ENCODE results near the gene KCNJ12. TPM values are rescaled to one million over a fixed set of nuclear protein-coding genes. Genes with fewer than 3 reads are reported as not detected.

The KCNJ12 gene
- total and polyA plus RNA-seq, 2 of the 13 experiments (the other 11 are each of a cell fraction or from before 2014, with no cell fraction given): not detected

DNA sequence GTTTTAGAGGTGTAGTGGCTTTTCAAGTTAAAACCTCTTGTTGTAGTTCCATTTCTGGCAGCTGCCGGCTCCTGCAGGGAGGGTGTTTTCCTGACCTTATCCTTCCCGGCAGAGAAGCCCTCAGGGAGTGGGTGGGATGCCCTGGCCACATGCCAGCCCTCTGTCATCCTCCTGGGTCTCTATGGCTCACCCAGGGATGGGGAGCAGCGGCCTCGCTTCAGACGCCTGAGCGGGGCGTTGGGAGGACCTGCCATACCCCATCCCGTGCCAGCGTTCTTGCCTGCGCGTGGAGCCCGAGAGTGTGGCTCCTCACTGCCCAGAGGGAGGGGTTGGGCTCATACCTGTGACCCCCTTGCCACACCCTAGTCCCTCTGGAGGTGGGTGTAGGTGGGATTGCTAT lies 11.9 kb downstream of the KCNJ12 start (continued):
- TF ChIP-seq, protein P1, sequence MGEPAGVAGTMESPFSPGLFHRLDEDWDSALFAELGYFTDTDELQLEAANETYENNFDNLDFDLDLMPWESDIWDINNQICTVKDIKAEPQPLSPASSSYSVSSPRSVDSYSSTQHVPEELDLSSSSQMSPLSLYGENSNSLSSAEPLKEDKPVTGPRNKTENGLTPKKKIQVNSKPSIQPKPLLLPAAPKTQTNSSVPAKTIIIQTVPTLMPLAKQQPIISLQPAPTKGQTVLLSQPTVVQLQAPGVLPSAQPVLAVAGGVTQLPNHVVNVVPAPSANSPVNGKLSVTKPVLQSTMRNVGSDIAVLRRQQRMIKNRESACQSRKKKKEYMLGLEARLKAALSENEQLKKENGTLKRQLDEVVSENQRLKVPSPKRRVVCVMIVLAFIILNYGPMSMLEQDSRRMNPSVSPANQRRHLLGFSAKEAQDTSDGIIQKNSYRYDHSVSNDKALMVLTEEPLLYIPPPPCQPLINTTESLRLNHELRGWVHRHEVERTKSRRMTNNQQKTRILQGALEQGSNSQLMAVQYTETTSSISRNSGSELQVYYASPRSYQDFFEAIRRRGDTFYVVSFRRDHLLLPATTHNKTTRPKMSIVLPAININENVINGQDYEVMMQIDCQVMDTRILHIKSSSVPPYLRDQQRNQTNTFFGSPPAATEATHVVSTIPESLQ (CRISPR knock-in tag; conservative IDR thresholded peaks at IDR 0.05): no peak
- TF ChIP-seq HIVEP1 (CRISPR knock-in tag; IDR thresholded peaks at IDR 0.05) (no peak), REXO4 (CRISPR knock-in tag; IDR thresholded peaks at IDR 0.05; ENCODE audit: borderline replicate concordance) (no peak), ZNF7 (CRISPR knock-in tag; IDR thresholded peaks at IDR 0.05) (no peak), RBFOX2 (IDR thresholded peaks at IDR 0.05; ENCODE audit: low read depth, low read length) (no peak)
- TF ChIP-seq, protein P2, sequence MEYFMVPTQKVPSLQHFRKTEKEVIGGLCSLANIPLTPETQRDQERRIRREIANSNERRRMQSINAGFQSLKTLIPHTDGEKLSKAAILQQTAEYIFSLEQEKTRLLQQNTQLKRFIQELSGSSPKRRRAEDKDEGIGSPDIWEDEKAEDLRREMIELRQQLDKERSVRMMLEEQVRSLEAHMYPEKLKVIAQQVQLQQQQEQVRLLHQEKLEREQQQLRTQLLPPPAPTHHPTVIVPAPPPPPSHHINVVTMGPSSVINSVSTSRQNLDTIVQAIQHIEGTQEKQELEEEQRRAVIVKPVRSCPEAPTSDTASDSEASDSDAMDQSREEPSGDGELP (IDR thresholded peaks at IDR 0.05; ENCODE audit: borderline replicate concordance, low read depth): no peak

DNA sequence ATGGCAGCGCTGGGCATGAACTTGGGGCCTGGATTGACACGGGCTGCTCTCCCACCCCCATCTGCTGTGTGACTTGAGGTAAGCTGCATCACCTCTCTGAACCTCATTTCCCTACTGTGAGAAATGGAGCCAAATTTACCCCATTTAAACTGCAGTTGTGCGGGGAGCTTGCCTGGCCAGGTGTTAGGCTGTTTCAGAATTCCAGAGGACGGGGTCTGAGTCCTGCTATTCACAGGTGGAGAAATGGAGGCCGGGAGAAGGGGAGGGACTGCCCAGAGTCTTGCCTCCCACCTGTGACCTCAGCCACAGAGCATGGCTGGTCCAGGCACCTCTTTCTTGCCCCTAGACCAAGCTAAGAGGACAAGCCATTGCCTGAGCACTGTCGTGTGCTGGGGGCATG lies 12.8 kb downstream of the KCNJ12 start:
- no peak for FAIRE-seq
- in situ Hi-C loops (cut with HindIII; ENCODE audit: extremely low pct_ligation_motif_present, low pct_unique_long_range_greater_than_20kb): no loop called here

More for the DNA sequence above, 12.8 kb downstream of the KCNJ12 start:
- Histone ChIP-seq H3K4me1 (ENCODE audit: insufficient read depth, low read length) (no peaks in the 10 kb centered on the region), H3K9me3 (ENCODE audit: low read length) (no peaks in the 10 kb centered on the region), H3K4me3 (replicated peaks in 1 of 3; ENCODE audit: insufficient read depth in 1 of 3, low read depth in 2 of 3, low read length in 3 of 3) (no peak overlapping the region), H3K9ac (ENCODE audit: insufficient read depth, low read depth, low read length) (no peak overlapping the region), H3K36me3 (replicated peaks in 1 of 2; ENCODE audit: control insufficient read depth in 1 of 2, insufficient read depth in 2 of 2, low read length in 2 of 2) (no peaks in the 10 kb centered on the region), H4K20me1 (ENCODE audit: insufficient read depth, low read length) (no peaks in the 10 kb centered on the region), H3K79me2 (ENCODE audit: insufficient read depth, low read length) (no peaks in the 10 kb centered on the region), H3K27me3 (ENCODE audit: control insufficient read depth in 1 of 2, insufficient read depth in 2 of 2, low read length in 2 of 2) (peaks cover 8 to 53% of the 10 kb centered on the region in 2 experiments; a peak in 3 of 5 replicates), H2AFZ (ENCODE audit: low read length) (no peak overlapping the region), H3K27ac (ENCODE audit: extremely low read length, insufficient read depth, low read length) (no peak overlapping the region), H3K4me2 (ENCODE audit: low read depth, low read length) (no peak overlapping the region)
- TF ChIP-seq, protein P3, sequence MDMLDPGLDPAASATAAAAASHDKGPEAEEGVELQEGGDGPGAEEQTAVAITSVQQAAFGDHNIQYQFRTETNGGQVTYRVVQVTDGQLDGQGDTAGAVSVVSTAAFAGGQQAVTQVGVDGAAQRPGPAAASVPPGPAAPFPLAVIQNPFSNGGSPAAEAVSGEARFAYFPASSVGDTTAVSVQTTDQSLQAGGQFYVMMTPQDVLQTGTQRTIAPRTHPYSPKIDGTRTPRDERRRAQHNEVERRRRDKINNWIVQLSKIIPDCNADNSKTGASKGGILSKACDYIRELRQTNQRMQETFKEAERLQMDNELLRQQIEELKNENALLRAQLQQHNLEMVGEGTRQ (IDR thresholded peaks at IDR 0.05; ENCODE audit: low read depth, low read length): no peak
- TF ChIP-seq, protein P3 (CRISPR knock-in tag; IDR thresholded peaks at IDR 0.05; ENCODE audit: borderline replicate concordance): no peak
- TF ChIP-seq ZNF768 (CRISPR knock-in tag; IDR thresholded peaks at IDR 0.05): peak; percentile 77
- intact Hi-C loops (cut with micrococcal nuclease; ENCODE audit: unreplicated experiment): no loop called here
- POLR2A ChIA-PET: no interaction called here
- 13% methylated on average over 3 of the region's 6 CpGs for WGBS (ENCODE audit: low lambda C conversion rate)
- no peak for DNase-seq (ENCODE audit: low spot score)
- CTCF ChIA-PET (ENCODE audit: low intra/inter-chr PET ratio, low total read pairs): no interaction called here
- no peak for ATAC-seq
- BruUV-seq (replicated peaks): no TSS peak

Data from HepG2 (cell line).